GM21529 (cell line): ENCODE measurements around the gene MVB12B.
A peak's percentile ranks its signal among the peaks of the same experiment; 100 is the strongest.

Experiments used
- ATAC-seq: cut with Tn5 transposase; IDR thresholded peaks from one replicate; pipeline ENCODE4 v1.9.1; 2021; ENCODE audit not compliant: unreplicated experiment

MVB12B gene

GRCh38 chr9:126380447-126380846, 53.8 kb downstream of the MVB12B start:
- no peak for ATAC-seq

DNA sequence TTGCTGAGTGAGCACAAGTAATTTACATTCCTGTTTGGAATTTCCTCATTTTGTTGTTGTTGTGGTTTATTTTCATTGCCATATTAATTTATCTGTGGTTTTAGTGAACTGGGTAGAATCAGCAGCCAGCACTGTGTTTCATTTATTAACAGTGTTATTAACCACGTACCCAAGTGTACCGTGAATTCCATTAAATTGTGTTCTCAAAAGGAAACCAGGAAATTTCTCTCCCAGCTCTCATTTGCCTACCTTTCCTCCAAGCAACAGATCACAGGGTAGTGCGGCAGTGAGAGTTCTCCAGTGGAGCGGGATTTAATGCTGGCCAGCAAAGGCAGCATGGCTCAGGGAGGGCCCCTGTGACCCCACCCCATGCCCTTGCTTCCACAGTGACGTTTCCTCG, 54.6 kb downstream of the MVB12B start:
- no peak for ATAC-seq

DNA sequence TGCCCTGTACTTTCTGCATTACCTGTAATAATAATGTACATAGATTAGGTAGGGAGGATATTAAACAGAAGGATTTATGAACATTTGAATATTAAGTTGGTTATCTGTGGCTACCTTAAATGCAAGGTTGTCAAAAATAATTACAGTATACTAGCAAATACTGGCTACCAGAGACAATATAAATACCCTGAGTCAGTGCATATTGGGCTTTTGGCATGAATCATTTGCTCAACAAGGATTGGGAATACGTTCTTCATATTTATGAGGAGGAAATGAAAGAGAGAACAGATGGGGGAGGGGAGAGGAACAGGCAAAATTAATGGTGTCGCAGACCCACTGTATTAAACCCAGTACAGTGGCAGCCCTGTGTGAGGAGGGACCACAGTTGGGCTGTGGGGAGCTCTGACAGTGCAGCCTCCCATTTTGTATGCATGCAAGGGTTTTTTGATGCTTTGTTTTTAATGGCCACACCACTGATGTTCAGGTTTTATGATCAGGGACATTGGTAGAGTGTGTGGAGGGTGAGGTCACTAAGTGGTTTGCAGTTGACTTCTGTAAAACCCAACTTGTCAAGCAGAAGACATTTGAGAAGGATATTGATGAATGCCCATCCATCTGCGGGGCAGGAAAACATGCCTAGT, 56.9 kb downstream of the MVB12B start:
- no peak for ATAC-seq

DNA sequence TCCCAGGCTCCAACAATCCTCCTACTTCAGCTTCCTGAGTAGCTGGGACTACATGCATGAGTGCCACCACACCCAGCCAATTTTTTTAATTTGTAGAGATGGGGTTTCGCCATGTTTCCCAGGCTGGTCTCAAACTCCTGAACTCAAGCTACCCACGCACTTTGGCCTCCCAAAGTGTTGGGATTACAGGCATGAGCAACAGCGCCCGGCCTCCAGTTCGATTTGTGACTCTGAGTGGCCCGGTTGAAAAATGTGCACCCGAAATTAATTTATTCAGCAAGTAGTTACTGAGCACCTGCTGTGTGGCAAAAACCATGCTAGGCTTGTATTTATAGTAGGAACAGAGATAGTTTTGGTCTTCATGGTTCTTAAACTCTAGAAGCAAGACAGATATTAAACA, 58.3 kb downstream of the MVB12B start:
- ATAC-seq: no peak

- no peak for ATAC-seq
Measured at GRCh38 chr9:126386088-126386487, 59.5 kb downstream of the MVB12B start.

GRCh38 chr9:126386776-126387175, 60.1 kb downstream of the MVB12B start:
- no peak for ATAC-seq

GRCh38 chr9:126388964-126389708, 62.5 kb downstream of the MVB12B start:
- ATAC-seq: no peak

- ATAC-seq: no peak
Measured at GRCh38 chr9:126389992-126390391, 63.4 kb downstream of the MVB12B start.

DNA sequence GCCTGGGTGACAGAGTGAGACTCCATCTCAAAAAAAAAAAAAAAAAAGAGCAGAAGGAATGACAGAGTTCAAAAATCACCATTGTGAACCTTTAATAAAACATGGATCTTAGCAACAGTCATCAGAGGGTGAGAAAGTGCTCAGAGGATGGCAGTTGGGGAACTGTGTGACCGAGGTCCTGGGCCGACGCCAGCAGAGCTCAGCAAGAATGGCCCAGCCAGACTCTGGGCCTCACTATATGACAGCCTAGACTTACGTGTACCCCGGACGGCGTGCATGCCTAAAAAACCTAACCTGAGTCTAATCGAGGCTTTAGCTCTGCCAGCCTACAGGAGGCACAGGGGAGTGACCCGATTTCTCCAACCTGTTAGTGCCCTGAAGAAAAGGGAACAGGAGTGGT, 64.3 kb downstream of the MVB12B start:
- no peak for ATAC-seq

DNA sequence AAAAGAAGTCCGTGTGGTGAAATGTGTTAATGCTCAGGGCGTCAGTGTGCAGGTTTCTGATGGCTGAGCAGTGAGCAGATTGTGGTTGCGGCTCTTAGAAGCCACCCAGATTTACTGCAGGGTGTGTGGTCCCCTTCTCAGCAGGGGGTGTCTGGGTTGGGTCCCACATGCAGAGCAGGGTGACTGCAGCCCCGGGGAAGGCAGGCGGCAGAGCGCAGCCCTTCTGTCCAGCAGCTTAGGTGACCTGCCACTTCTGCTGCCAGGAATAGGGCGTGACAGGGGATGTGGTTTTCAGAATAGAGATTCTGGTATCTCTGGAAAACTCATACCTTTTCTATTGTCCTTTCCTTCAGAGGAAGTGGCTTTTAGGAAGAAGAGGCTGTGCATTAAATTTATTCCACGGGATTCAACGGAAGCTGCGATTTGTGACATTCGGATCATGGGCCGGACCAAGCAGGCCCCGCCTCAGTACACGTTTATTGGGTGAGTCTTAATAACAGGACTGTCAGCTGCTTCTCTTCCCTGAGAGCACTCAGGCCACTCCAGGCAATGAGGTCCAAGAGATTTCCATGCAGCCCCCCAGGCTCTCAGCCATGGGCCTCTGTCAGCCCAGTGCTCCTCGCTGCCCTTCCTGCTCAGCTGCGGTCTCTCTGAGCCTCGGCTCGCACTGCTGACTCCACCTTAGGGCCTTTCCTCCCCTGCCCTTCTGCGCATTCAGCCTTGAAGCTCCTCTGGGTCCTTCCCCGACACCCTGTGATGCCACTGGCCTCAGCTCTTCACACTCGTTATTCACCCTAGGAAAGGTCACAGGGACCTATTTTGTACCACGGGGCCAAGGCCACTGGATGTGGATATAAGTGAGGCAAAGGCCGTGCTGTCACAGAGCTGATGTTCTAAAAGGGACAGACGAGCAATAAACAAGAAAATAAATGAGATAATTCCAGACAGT, 65.4 kb downstream of the MVB12B start:
- ATAC-seq: no peak

- ATAC-seq: no peak
Measured at GRCh38 chr9:126392662-126393371, 66.2 kb downstream of the MVB12B start.

- no peak for ATAC-seq
Measured at GRCh38 chr9:126393876-126394275, 67.2 kb downstream of the MVB12B start.

- no peak for ATAC-seq
Measured at GRCh38 chr9:126394802-126395201, 68.2 kb downstream of the MVB12B start.

DNA sequence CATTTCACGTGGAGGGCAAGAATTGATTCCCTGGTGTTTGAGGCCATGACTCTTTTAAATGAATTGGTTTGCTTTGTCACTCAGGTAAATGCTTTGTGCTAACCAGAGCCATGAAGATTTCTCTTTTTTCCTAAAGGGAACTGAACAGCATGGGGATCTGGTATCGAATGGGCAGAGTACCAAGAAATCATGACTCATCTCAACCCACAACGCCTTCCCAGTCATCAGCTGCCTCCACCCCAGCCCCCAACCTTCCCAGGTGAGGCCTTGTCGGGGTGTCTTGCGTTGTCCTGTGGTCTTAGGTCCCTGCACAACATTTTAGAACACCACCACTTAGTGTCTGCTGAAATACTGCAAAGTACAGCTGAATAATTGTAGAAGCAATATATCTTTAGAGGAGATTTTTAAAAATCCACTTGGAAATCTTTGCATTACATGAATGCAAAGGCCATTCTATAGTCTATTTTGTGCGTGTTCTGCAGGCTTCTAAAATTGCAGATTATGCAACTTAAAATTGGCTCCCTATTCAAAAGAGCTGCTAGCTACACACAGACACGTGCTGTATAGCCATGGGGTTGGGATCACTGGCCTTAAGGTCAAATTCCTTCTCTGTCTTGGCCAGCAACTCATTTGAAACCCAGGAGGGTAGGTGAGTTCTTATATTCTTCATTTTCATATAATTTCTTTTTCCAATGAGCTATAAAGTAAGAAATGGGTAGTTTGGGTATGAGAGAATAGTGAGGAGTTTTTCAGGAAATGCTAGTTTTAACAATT, 69.0 kb downstream of the MVB12B start:
- no peak for ATAC-seq

- ATAC-seq: peak; percentile 84
Measured at GRCh38 chr9:126397056-126397455, 70.4 kb downstream of the MVB12B start.

DNA sequence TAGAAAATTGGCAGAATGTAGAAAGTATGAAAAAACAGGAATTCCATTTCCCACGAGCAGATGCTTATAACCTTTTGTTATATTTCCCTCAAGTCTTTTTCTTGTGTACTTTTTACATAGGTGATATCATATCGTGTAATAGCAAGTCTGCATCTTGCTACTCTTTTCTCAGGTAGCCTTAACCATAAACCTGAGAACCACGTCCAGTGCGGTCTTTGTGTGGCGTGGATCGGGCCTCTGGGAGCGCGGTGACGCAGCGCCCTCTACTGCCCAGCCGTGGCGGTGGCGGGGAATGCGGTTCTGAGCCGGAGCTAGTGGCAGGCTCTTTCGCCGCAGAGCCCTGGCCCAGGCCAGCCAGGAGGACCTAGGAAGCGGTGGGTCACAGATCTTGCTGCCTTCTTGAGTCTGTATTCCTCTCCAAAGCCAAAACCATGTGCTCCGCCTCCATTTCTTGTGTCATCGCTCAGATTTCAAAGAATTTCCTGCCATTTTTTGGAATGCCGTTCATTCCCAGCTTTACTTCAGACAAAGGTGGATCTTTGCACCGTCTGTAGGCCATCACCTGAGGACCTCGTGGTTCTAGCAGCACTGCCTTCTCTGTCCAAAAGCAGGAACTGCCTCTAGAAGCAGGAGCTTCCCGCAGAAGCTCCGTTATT, 71.9 kb downstream of the MVB12B start:
- ATAC-seq: no peak

- ATAC-seq: no peak
Measured at GRCh38 chr9:126399251-126399650, 72.6 kb downstream of the MVB12B start.

- no peak for ATAC-seq
Measured at GRCh38 chr9:126399789-126400188, 73.2 kb downstream of the MVB12B start.

DNA sequence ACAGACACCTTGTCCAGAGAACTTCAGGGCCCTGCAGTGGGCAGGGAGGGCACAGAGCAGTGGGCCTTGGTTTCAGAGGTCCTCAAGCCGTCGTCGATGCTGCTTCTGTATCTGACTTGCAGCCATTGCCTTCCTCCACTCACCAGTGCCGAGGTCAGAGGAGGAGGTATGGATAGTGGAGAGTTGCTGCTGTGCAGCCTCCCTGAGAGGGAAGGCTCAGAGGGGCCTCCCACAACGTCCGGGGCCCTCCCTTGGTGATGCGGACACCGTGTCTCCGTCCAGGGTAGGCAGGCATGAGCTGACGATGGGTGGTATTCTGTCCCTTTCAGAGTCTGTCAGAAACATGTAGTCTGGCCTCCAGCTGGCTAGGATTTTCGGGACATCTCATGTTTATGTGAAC, 73.9 kb downstream of the MVB12B start:
- ATAC-seq: no peak

DNA sequence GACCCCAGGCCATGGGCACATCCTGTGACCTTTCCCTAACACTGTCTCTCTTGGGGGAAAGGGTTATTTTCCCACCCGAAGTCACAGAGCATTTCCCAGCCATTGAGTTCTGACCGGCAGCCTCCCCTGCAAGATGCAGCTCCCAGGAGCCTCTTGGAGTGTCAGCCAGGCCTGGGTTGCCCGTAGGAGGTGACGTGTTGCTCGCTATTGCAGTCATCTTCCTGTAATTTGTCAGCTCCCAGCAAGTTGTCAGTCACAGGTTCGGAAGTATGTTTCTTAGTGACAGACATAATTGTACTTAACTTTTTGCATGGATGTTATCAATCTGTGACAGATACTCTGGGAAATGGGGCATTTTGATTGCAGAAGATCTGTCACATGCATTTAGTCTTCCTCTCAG, 74.5 kb downstream of the MVB12B start:
- no peak for ATAC-seq
